CD14-positive monocyte (primary cell): ENCODE results near the gene C5orf15. TPM values are rescaled to one million over a fixed set of nuclear protein-coding genes. Genes with fewer than 3 reads are reported as not detected.

Source experiments
- DNase-seq, 3 donors: peaks; one replicate each; pipeline ENCODE4 v3.0.0-alpha.2; 2011 to 2022
- H2AFZ ChIP-seq: 2 replicates; pipeline ENCODE4 v1.6.0; 2012; ENCODE audit warnings: mild to moderate bottlenecking, low read depth, low read length, inconsistent platforms; ENCODE audit not compliant: insufficient read depth, poor library complexity, severe bottlenecking
- H3K27ac ChIP-seq, 2 donors: 1 replicate in 1 of 2; 2 replicates in 1 of 2; pipeline ENCODE4 v1.5.1; 2012 to 2013; ENCODE audit warnings: low read length in 2 of 2, control low read depth in 1 of 2, inconsistent platforms in 1 of 2, low read depth in 1 of 2, mild to moderate bottlenecking in 1 of 2
- H3K27me3 ChIP-seq, 2 donors: one replicate each; pipeline versions ENCODE4 v1.6.0 to v1.6.1; 2011 to 2013; ENCODE audit warnings: low read length in 2 of 2; ENCODE audit not compliant: control insufficient read depth in 2 of 2, insufficient read depth in 2 of 2
- H3K36me3 ChIP-seq, 2 donors: replicated peaks in 1 of 2; 1 replicate in 1 of 2; 2 replicates in 1 of 2; pipeline versions ENCODE4 v1.5.1 to v1.6.1; 2012 to 2013; ENCODE audit warnings: low read length in 2 of 2, control low read depth in 1 of 2, inconsistent platforms in 1 of 2, mild to moderate bottlenecking in 1 of 2; ENCODE audit not compliant: insufficient read depth in 2 of 2, control insufficient read depth in 1 of 2
- H3K4me1 ChIP-seq, 2 donors: 1 replicate in 1 of 2; 2 replicates in 1 of 2; pipeline versions ENCODE4 v1.5.1 to v1.6.1; 2012 to 2013; ENCODE audit warnings: low read length in 2 of 2, control low read depth in 1 of 2, inconsistent platforms in 1 of 2, mild to moderate bottlenecking in 1 of 2, moderate library complexity in 1 of 2; ENCODE audit not compliant: insufficient read depth in 2 of 2, control insufficient read depth in 1 of 2
- H3K4me2 ChIP-seq: replicated peaks from 2 replicates; pipeline ENCODE3; 2012; ENCODE audit warnings: low read length, moderate library complexity, mild to moderate bottlenecking; ENCODE audit not compliant: poor library complexity, severe bottlenecking; ENCODE audit errors: extremely low read depth
- H3K4me3 ChIP-seq, 3 experiments: fragments of 200-600 bp in 1 of 3; sonication (generic) in 1 of 3; replicated peaks in 1 of 3; 1 replicate in 2 of 3; 2 replicates in 1 of 3; pipeline ENCODE4 v1.5.1; 2011 to 2013; ENCODE audit warnings: low read length in 3 of 3, mild to moderate bottlenecking in 3 of 3, control low read depth in 2 of 3, low read depth in 2 of 3, inconsistent platforms in 1 of 3, moderate library complexity in 1 of 3
- H3K79me2 ChIP-seq: 2 replicates; pipeline ENCODE4 v1.6.0; 2012; ENCODE audit warnings: mild to moderate bottlenecking, control low read depth, inconsistent platforms, low read length, moderate library complexity; ENCODE audit not compliant: insufficient read depth
- H3K9ac ChIP-seq: 2 replicates; pipeline ENCODE4 v1.6.0; 2017; ENCODE audit warnings: low read length, mild to moderate bottlenecking; ENCODE audit not compliant: insufficient read depth, poor library complexity, severe bottlenecking
- H3K9me3 ChIP-seq, 2 donors: replicated peaks in 1 of 2; 1 replicate in 1 of 2; 2 replicates in 1 of 2; pipeline versions ENCODE4 v1.5.1 to v1.6.1; 2012 to 2013; ENCODE audit warnings: low read length in 2 of 2, control low read depth in 1 of 2; ENCODE audit not compliant: control insufficient read depth in 1 of 2, insufficient read depth in 1 of 2
- H4K20me1 ChIP-seq: 2 replicates; pipeline ENCODE4 v1.6.0; 2012; ENCODE audit warnings: mild to moderate bottlenecking, low read length, control low read depth, moderate library complexity; ENCODE audit not compliant: insufficient read depth
- H3K27ac Mint-ChIP-seq, 7 donors: one replicate each; pipeline ENCODE4 v1.8.0; 2020; ENCODE audit warnings: mild to moderate bottlenecking in 7 of 7, mixed read lengths in 7 of 7, moderate library complexity in 6 of 7, inconsistent platforms in 2 of 7
- H3K27me3 Mint-ChIP-seq, 3 donors: one replicate each; pipeline ENCODE4 v1.8.0; 2021 to 2022; ENCODE audit warnings: low read depth in 3 of 3, mild to moderate bottlenecking in 3 of 3, mixed read lengths in 3 of 3, moderate library complexity in 3 of 3, inconsistent platforms in 1 of 3
- H3K36me3 Mint-ChIP-seq, 2 donors: one replicate each; pipeline ENCODE4 v1.8.0; 2020; ENCODE audit warnings: mixed read lengths in 2 of 2, inconsistent platforms in 1 of 2, mild to moderate bottlenecking in 1 of 2
- H3K4me1 Mint-ChIP-seq: one replicate; pipeline ENCODE4 v1.8.0; 2020; ENCODE audit warnings: mild to moderate bottlenecking, mixed read lengths
- H3K4me3 Mint-ChIP-seq, 2 donors: one replicate each; pipeline ENCODE4 v1.8.0; 2020; ENCODE audit warnings: mild to moderate bottlenecking in 2 of 2, mixed read lengths in 2 of 2, moderate library complexity in 1 of 2
- H3K9me3 Mint-ChIP-seq, 7 donors: one replicate each; pipeline ENCODE4 v1.8.0; 2020 to 2022; ENCODE audit warnings: mixed read lengths in 7 of 7, mild to moderate bottlenecking in 6 of 7, moderate library complexity in 6 of 7, inconsistent platforms in 2 of 7
- CTCF ChIP-seq: fragments of 200-600 bp; IDR thresholded peaks from one replicate; pipeline ENCODE4 v1.8.0; 2022; ENCODE audit warnings: antibody characterized with exemption, mild to moderate bottlenecking
- WGBS: methylation state at CpG from one replicate; pipeline ENCODE4 v1.1.5; 2013; ENCODE audit warnings: missing lambda C conversion rate; ENCODE audit not compliant: insufficient coverage; 5-methylcytosine and 5-hydroxymethylcytosine counted together
- intact Hi-C, 2 donors: fragments of 100-400 bp; cut with micrococcal nuclease; formaldehyde crosslinking; loops; one replicate each; pipeline versions ENCODE4 v1.15.0 to v1.15.1; 2023
- polyA plus RNA-seq, 3 donors: library from polyadenylated mRNA; depleted of rRNA in 1 of 3; unstranded in 2 of 3; stranded (reverse) in 1 of 3; fragments of 300-500 nt in 2 of 3; fragments of >200 nt in 1 of 3; fragmentation: Illumina TruSeq in 2 of 3; gene quantifications; 1 replicate in 2 of 3; 2 replicates in 1 of 3; pipeline ENCODE4 v1.2.3, GENCODE V29; 2012 to 2021

The C5orf15 gene
- polyA plus RNA-seq, 3 donors, result 38.0 to 59.2 (median 46.9) TPM

- Histone ChIP-seq H3K27me3 (no peaks in the 10 kb centered on the region), H3K9me3 (no peaks in the 10 kb centered on the region), H3K4me1 (no peaks in the 10 kb centered on the region), H3K36me3 (peaks cover 23 to 43% of the 10 kb centered on the region in 2 donors), H3K4me3 (no peak overlapping the region), H3K9ac (no peak overlapping the region), H3K27ac (no peak overlapping the region), H3K79me2 (no peaks in the 10 kb centered on the region), H3K4me2 (no peak overlapping the region), H4K20me1 (no peaks in the 10 kb centered on the region), H2AFZ (no peak overlapping the region)
- no peak overlapping the region for H3K27ac Mint-ChIP-seq
- intact Hi-C loops, result no loop called here
- H3K27me3 Mint-ChIP-seq, result peaks cover 0 to 3% (median 2%) of the 10 kb centered on the region in 3 donors
- H3K4me1 Mint-ChIP-seq, result peaks cover 4% of the 10 kb centered on the region
- H3K4me3 Mint-ChIP-seq, result no peak overlapping the region
- WGBS, result 83% methylated on average over 3 of the region's 10 CpGs
- H3K36me3 Mint-ChIP-seq, result peaks cover 26 to 40% of the 10 kb centered on the region in 2 donors
- peaks cover 0 to 4% (median 0%) of the 10 kb centered on the region in 7 donors for H3K9me3 Mint-ChIP-seq
- TF ChIP-seq CTCF, result no peak
- DNase-seq, result no peak
Measured at GRCh38 chr5:133953568-133954145, 14.8 kb downstream of the C5orf15 start.

GRCh38 chr5:133952729-133953567, 15.5 kb downstream of the C5orf15 start:
- H3K79me2 ChIP-seq, result no peaks in the 10 kb centered on the region
- H3K9me3 Mint-ChIP-seq, result peaks cover 0 to 4% (median 0%) of the 10 kb centered on the region in 7 donors
- no peaks in the 10 kb centered on the region for H3K4me1 ChIP-seq
- H3K4me3 ChIP-seq, result no peak overlapping the region
- H3K9me3 ChIP-seq, result no peaks in the 10 kb centered on the region
- intact Hi-C loops, result no loop called here
- TF ChIP-seq CTCF, result no peak
- H3K9ac ChIP-seq, result no peak overlapping the region
- H3K27me3 ChIP-seq, result no peaks in the 10 kb centered on the region
- H3K36me3 Mint-ChIP-seq, result peaks cover 26 to 33% of the 10 kb centered on the region in 2 donors
- peaks cover 22 to 36% of the 10 kb centered on the region in 2 donors for H3K36me3 ChIP-seq
- H3K4me3 Mint-ChIP-seq, result no peak overlapping the region
- WGBS, result 88% methylated on average over 3 of the region's 10 CpGs
- no peak overlapping the region for H3K4me2 ChIP-seq
- no peak overlapping the region for H3K27ac ChIP-seq
- H4K20me1 ChIP-seq, result no peaks in the 10 kb centered on the region
- H3K27ac Mint-ChIP-seq, result peak overlapping the region in 1 of 7 donors; percentile 13
- H2AFZ ChIP-seq, result no peak overlapping the region
- H3K27me3 Mint-ChIP-seq, result peaks cover 2 to 3% (median 2%) of the 10 kb centered on the region in 3 donors
- DNase-seq, result no peak
- peaks cover 4% of the 10 kb centered on the region for H3K4me1 Mint-ChIP-seq
